ENCODE results near the gene HLA-DRA.

The HLA-DRA gene

GRCh38 chr6:32439602-32440214 lies at the start of gene HLA-DRA:
Gene HLA-DRA (plus strand): TSS chr6:32439887. CDS start chr6:32439951, 64 bp downstream.
- TF ChIP-seq CTCF (IDR thresholded peaks at IDR 0.05): no peak

- no peak for TF ChIP-seq CTCF (IDR thresholded peaks at IDR 0.05)
Measured at GRCh38 chr6:32391505-32391904, 48.2 kb upstream of the HLA-DRA start.

- no peak for TF ChIP-seq CTCF (IDR thresholded peaks at IDR 0.05)
Measured at GRCh38 chr6:32393665-32394420, 45.8 kb upstream of the HLA-DRA start.

GRCh38 chr6:32396028-32396427 lies 43.7 kb upstream of the HLA-DRA start:
- TF ChIP-seq CTCF (IDR thresholded peaks at IDR 0.05): no peak

GRCh38 chr6:32397252-32397920 lies 42.3 kb upstream of the HLA-DRA start:
- no peak for TF ChIP-seq CTCF (IDR thresholded peaks at IDR 0.05)

- no peak for TF ChIP-seq CTCF (IDR thresholded peaks at IDR 0.05)
Measured at GRCh38 chr6:32401284-32401963, 38.3 kb upstream of the HLA-DRA start.

GRCh38 chr6:32402812-32403211 lies 36.9 kb upstream of the HLA-DRA start:
- no peak for TF ChIP-seq CTCF (IDR thresholded peaks at IDR 0.05)
